ENCODE results near the gene HDAC9.

HDAC9 gene

GRCh38 chr7:18474944-18475343 is 20.6 kb upstream of the HDAC9 start:
- Mint-ChIP-seq H3K36me3 (no peaks in the 10 kb centered on the region), H3K4me3 (no peak overlapping the region), H3K9me3 (no peaks in the 10 kb centered on the region), H3K4me1 (no peaks in the 10 kb centered on the region), H3K27ac (no peak overlapping the region), H3K27me3 (no peaks in the 10 kb centered on the region)

- H3K4me1 Mint-ChIP-seq = no peaks in the 10 kb centered on the region
- H3K4me3 Mint-ChIP-seq = no peak overlapping the region
- no peaks in the 10 kb centered on the region for H3K36me3 Mint-ChIP-seq
- H3K27me3 Mint-ChIP-seq = no peaks in the 10 kb centered on the region
- H3K9me3 Mint-ChIP-seq = no peaks in the 10 kb centered on the region
- H3K27ac Mint-ChIP-seq = no peak overlapping the region
Measured at GRCh38 chr7:18475488-18475887, 20.1 kb upstream of the HDAC9 start.

- Mint-ChIP-seq H3K9me3 (no peaks in the 10 kb centered on the region), H3K36me3 (no peaks in the 10 kb centered on the region), H3K4me3 (no peak overlapping the region), H3K27me3 (no peaks in the 10 kb centered on the region), H3K4me1 (no peaks in the 10 kb centered on the region), H3K27ac (no peak overlapping the region)
Measured at GRCh38 chr7:18481776-18482175, 13.8 kb upstream of the HDAC9 start.

GRCh38 chr7:18488049-18488448 is 7.5 kb upstream of the HDAC9 start:
- H3K27me3 Mint-ChIP-seq = no peaks in the 10 kb centered on the region
- H3K27ac Mint-ChIP-seq = no peak overlapping the region
- no peaks in the 10 kb centered on the region for H3K36me3 Mint-ChIP-seq
- no peaks in the 10 kb centered on the region for H3K4me1 Mint-ChIP-seq
- no peak overlapping the region for H3K4me3 Mint-ChIP-seq
- no peaks in the 10 kb centered on the region for H3K9me3 Mint-ChIP-seq

DNA sequence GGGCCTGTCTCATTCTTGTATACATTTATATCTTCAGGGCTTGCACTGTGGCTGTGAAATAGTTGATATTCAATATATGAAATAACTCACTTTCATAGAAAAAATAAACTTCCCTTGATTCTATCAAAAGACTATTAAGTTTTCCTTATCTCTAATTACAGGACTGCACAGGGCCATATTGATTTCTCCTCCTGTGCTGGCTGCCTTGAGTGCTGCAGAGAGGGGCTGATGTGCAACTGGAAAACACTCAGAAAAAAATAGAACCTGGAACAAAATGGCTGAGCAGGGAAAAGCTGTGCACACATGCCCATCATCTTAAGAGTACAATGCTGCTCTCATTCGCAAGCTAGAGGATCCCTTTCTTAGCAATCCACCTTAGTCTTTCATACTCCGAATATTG is 5.9 kb upstream of the HDAC9 start:
- no peak overlapping the region for H3K27ac Mint-ChIP-seq
- H3K4me1 Mint-ChIP-seq = no peaks in the 10 kb centered on the region
- no peaks in the 10 kb centered on the region for H3K9me3 Mint-ChIP-seq
- no peaks in the 10 kb centered on the region for H3K36me3 Mint-ChIP-seq
- no peaks in the 10 kb centered on the region for H3K27me3 Mint-ChIP-seq
- no peak overlapping the region for H3K4me3 Mint-ChIP-seq

GRCh38 chr7:18491871-18492270 is 3.7 kb upstream of the HDAC9 start:
- no peak overlapping the region for H3K27ac Mint-ChIP-seq
- no peaks in the 10 kb centered on the region for H3K27me3 Mint-ChIP-seq
- no peak overlapping the region for H3K4me3 Mint-ChIP-seq
- peaks cover 5% of the 10 kb centered on the region for H3K4me1 Mint-ChIP-seq
- H3K36me3 Mint-ChIP-seq = no peaks in the 10 kb centered on the region
- no peaks in the 10 kb centered on the region for H3K9me3 Mint-ChIP-seq

GRCh38 chr7:18494406-18494805 is 1.1 kb upstream of the HDAC9 start:
- Mint-ChIP-seq H3K27me3 (no peaks in the 10 kb centered on the region), H3K9me3 (no peaks in the 10 kb centered on the region), H3K27ac (no peak overlapping the region), H3K4me1 (peaks cover 5% of the 10 kb centered on the region), H3K4me3 (no peak overlapping the region), H3K36me3 (no peaks in the 10 kb centered on the region)

DNA sequence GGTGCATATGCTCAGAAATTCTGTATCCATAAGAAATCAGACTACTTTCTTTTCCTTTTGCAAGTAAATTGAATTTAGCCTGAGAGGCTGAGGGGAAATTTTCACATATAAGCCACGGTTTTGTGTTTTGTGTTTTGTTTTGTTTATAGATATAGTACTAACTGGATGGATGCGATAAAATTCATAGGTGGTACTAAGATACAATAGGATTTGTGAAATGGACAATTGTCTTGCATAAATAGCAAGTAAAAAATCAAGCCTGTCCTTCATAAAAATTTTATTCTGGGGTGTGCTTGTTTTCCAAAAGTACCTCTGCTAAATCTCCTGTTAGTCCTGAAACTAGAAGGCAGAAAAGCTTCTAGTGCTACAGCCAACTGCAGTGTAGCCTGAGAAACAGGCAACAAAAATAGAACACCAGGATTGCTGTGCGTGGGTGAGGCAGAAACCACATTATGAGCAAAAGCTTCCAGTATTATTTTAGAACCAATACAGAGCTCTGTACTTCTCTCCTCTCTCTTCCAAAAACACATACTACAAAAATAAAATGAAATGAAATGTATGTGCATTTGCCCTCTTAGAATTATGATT is 634 bp upstream of the HDAC9 start:
- no peak overlapping the region for H3K4me3 Mint-ChIP-seq
- H3K9me3 Mint-ChIP-seq = no peaks in the 10 kb centered on the region
- no peak overlapping the region for H3K27ac Mint-ChIP-seq
- peaks cover 5% of the 10 kb centered on the region for H3K4me1 Mint-ChIP-seq
- H3K36me3 Mint-ChIP-seq = no peaks in the 10 kb centered on the region
- H3K27me3 Mint-ChIP-seq = no peaks in the 10 kb centered on the region

GRCh38 chr7:18496341-18496700 is 772 bp downstream of the HDAC9 start:
- Mint-ChIP-seq H3K4me3 (no peak overlapping the region), H3K27ac (no peak overlapping the region), H3K4me1 (peaks cover 5% of the 10 kb centered on the region), H3K36me3 (no peaks in the 10 kb centered on the region), H3K27me3 (no peaks in the 10 kb centered on the region), H3K9me3 (no peaks in the 10 kb centered on the region)

DNA sequence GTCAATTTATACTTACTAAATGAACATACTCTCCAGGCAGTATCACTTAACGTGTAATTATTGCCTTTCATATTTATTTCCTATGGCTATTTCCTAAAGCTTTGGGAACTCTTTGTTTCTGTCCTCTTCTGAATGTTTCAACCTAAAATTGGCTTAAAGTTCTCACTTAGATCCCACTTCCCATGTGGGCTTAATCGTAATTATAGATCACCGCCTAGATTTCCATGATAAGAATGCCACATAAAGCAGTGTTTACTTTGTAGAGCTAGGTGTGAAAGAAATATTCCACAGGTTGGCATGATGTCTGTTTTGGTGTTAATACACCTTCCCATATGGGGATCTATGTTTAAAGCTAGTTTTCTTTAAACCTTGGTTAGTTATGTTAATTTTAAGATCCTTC is 1.5 kb downstream of the HDAC9 start:
- Mint-ChIP-seq H3K4me3 (no peak overlapping the region), H3K27ac (no peak overlapping the region), H3K4me1 (peaks cover 5% of the 10 kb centered on the region)

GRCh38 chr7:18497800-18498199 is 2.3 kb downstream of the HDAC9 start:
- no peaks in the 10 kb centered on the region for H3K36me3 Mint-ChIP-seq
- H3K27me3 Mint-ChIP-seq = no peaks in the 10 kb centered on the region
- no peak overlapping the region for H3K4me3 Mint-ChIP-seq
- no peak overlapping the region for H3K27ac Mint-ChIP-seq
- H3K4me1 Mint-ChIP-seq = peaks cover 5% of the 10 kb centered on the region
- no peaks in the 10 kb centered on the region for H3K9me3 Mint-ChIP-seq

More for the DNA sequence above, 1.5 kb downstream of the HDAC9 start:
- Mint-ChIP-seq H3K36me3 (no peaks in the 10 kb centered on the region), H3K27me3 (no peaks in the 10 kb centered on the region), H3K9me3 (no peaks in the 10 kb centered on the region)

DNA sequence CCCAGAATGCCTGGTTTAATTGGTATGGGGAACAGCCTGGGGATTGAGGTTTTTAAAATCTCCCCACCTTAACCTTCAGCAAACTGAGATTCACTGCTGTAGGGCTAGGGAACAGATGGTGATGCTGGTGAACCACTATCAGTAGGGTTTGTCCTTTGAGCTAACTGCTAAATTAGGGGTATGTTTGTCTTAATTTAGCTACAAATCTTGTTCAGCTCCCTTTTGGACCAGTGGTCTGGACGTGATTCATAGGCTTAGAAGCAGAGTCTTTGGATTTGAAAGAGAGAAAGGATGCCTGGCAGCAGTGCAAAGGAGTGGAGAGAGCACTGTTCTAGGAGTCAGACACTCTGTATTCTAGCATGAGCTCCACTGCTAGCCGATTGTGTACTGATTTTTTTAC is 2.8 kb downstream of the HDAC9 start:
- no peaks in the 10 kb centered on the region for H3K9me3 Mint-ChIP-seq
- no peak overlapping the region for H3K27ac Mint-ChIP-seq
- no peaks in the 10 kb centered on the region for H3K36me3 Mint-ChIP-seq
- H3K4me3 Mint-ChIP-seq = no peak overlapping the region
- H3K4me1 Mint-ChIP-seq = peaks cover 5% of the 10 kb centered on the region
- no peaks in the 10 kb centered on the region for H3K27me3 Mint-ChIP-seq

- no peaks in the 10 kb centered on the region for H3K36me3 Mint-ChIP-seq
- H3K9me3 Mint-ChIP-seq = no peaks in the 10 kb centered on the region
- H3K27ac Mint-ChIP-seq = no peak overlapping the region
- peaks cover 5% of the 10 kb centered on the region for H3K4me1 Mint-ChIP-seq
- no peaks in the 10 kb centered on the region for H3K27me3 Mint-ChIP-seq
- H3K4me3 Mint-ChIP-seq = no peak overlapping the region
Measured at GRCh38 chr7:18499407-18500177, 4.0 kb downstream of the HDAC9 start.

- Mint-ChIP-seq H3K27me3 (no peaks in the 10 kb centered on the region), H3K4me1 (no peaks in the 10 kb centered on the region), H3K27ac (no peak overlapping the region), H3K9me3 (no peaks in the 10 kb centered on the region), H3K4me3 (no peak overlapping the region), H3K36me3 (no peaks in the 10 kb centered on the region)
Measured at GRCh38 chr7:18503126-18503866, 7.7 kb downstream of the HDAC9 start.

GRCh38 chr7:18504965-18505364 is 9.4 kb downstream of the HDAC9 start:
- Mint-ChIP-seq H3K36me3 (peaks cover 2% of the 10 kb centered on the region), H3K4me3 (no peak overlapping the region), H3K27me3 (no peaks in the 10 kb centered on the region), H3K9me3 (no peaks in the 10 kb centered on the region), H3K4me1 (no peaks in the 10 kb centered on the region), H3K27ac (no peak overlapping the region)

DNA sequence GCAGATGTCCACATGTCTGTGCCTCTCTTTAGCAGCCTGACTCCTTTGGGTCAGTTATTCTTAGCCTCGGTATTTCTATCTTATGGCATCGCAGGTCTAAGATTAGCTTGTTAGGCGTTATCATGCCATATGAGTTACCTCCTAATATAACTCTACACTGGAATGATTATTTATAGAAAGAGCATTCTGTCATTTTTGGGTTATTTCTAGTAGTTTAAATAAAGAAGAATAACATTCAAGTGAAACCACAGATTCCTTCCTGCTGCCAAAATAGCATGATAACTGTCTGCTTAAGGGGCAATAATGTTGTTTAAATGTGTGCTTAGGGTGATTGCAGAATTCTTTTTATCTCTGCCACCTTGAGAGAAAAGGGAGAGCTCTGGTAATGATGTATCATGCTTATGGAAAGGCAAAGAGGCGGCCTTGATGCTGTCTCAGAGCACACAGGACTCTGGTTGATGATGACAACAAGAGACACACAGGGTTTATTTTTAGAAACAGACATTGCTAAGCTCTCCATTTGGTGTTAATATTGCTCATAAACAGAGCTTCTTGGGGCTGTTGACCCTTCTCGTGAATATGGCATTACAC is 10.4 kb downstream of the HDAC9 start:
- H3K36me3 Mint-ChIP-seq = peaks cover 2% of the 10 kb centered on the region
- no peak overlapping the region for H3K4me3 Mint-ChIP-seq
- H3K27ac Mint-ChIP-seq = no peak overlapping the region
- H3K4me1 Mint-ChIP-seq = no peaks in the 10 kb centered on the region
- H3K9me3 Mint-ChIP-seq = no peaks in the 10 kb centered on the region
- H3K27me3 Mint-ChIP-seq = no peaks in the 10 kb centered on the region
